ENCODE data around the gene TMEM250.

Gene TMEM250

GRCh38 chr9:136093346-136093986 is 25.2 kb downstream of the TMEM250 start:
- no peak for DNase-seq

- DNase-seq: no peak
These were observed 25.9 kb downstream of the TMEM250 start for GRCh38 chr9:136092741-136093140.

- DNase-seq: no peak
These were observed 26.4 kb downstream of the TMEM250 start for GRCh38 chr9:136092353-136092650.

- DNase-seq: no peak
These were observed 26.9 kb downstream of the TMEM250 start for GRCh38 chr9:136091582-136092352.

- DNase-seq: no peak
These were observed 27.7 kb downstream of the TMEM250 start for GRCh38 chr9:136090768-136091581.

GRCh38 chr9:136090056-136090735 is 28.5 kb downstream of the TMEM250 start:
- no peak for DNase-seq

GRCh38 chr9:136089697-136090045 is 29.0 kb downstream of the TMEM250 start:
- no peak for DNase-seq

- no peak for DNase-seq
These were observed 29.6 kb downstream of the TMEM250 start for GRCh38 chr9:136088939-136089696.

- DNase-seq: no peak
These were observed 30.2 kb downstream of the TMEM250 start for GRCh38 chr9:136088481-136088938.

GRCh38 chr9:136087741-136088480 is 30.8 kb downstream of the TMEM250 start:
- DNase-seq: no peak

GRCh38 chr9:136086951-136087740 is 31.5 kb downstream of the TMEM250 start:
- DNase-seq: no peak

- DNase-seq: no peak
These were observed 32.3 kb downstream of the TMEM250 start for GRCh38 chr9:136086213-136086881.

- DNase-seq: no peak
These were observed 32.9 kb downstream of the TMEM250 start for GRCh38 chr9:136085815-136086212.

GRCh38 chr9:136084063-136084944 is 34.4 kb downstream of the TMEM250 start:
- DNase-seq: no peak

- DNase-seq: no peak
These were observed 35.1 kb downstream of the TMEM250 start for GRCh38 chr9:136083558-136084062.

- DNase-seq: no peak
These were observed 35.9 kb downstream of the TMEM250 start for GRCh38 chr9:136082496-136083361.

- DNase-seq: no peak
These were observed 36.7 kb downstream of the TMEM250 start for GRCh38 chr9:136081826-136082495.

Measured in NCI-H2029 (cell line).